Large intestine (tissue), 3 donors: Measurements from ENCODE around the gene GREM1. TPM values are rescaled to one million over a fixed set of nuclear protein-coding genes. Genes with fewer than 3 reads are reported as not detected.

Experiments
- DNase-seq, 2 donors: peaks; one replicate each; pipeline versions ENCODE4 v3.0.0 to v3.0.0-alpha.2; 2013
- H3K27ac ChIP-seq: one replicate; pipeline ENCODE4 v1.5.1; 2013; ENCODE audit warnings: low read length
- H3K27me3 ChIP-seq: 2 replicates; pipeline ENCODE4 v1.6.1; 2013; ENCODE audit warnings: low read length; ENCODE audit not compliant: control insufficient read depth, insufficient read depth
- H3K36me3 ChIP-seq: 2 replicates; pipeline ENCODE4 v1.6.1; 2013; ENCODE audit warnings: low read length; ENCODE audit not compliant: control insufficient read depth, insufficient read depth
- H3K4me1 ChIP-seq: one replicate; pipeline ENCODE4 v1.6.1; 2013; ENCODE audit warnings: low read length; ENCODE audit not compliant: control insufficient read depth, insufficient read depth
- H3K4me3 ChIP-seq: one replicate; pipeline ENCODE4 v1.5.1; 2013; ENCODE audit warnings: low read length
- H3K9me3 ChIP-seq: one replicate; pipeline ENCODE4 v1.6.1; 2013; ENCODE audit warnings: mild to moderate bottlenecking, low read depth, low read length, moderate library complexity; ENCODE audit not compliant: control insufficient read depth
- WGBS: methylation state at CpG from one replicate; pipeline ENCODE4 v1.1.5; 2013; ENCODE audit warnings: low lambda C conversion rate; ENCODE audit not compliant: insufficient coverage; 5-methylcytosine and 5-hydroxymethylcytosine counted together
- polyA plus RNA-seq: library from polyadenylated mRNA; unstranded; fragments of 120-200 nt; gene quantifications from one replicate; pipeline ENCODE4 v1.2.1, GENCODE V29; 2013

Gene GREM1
- polyA plus RNA-seq, 1 donor = 26.2 TPM

DNA sequence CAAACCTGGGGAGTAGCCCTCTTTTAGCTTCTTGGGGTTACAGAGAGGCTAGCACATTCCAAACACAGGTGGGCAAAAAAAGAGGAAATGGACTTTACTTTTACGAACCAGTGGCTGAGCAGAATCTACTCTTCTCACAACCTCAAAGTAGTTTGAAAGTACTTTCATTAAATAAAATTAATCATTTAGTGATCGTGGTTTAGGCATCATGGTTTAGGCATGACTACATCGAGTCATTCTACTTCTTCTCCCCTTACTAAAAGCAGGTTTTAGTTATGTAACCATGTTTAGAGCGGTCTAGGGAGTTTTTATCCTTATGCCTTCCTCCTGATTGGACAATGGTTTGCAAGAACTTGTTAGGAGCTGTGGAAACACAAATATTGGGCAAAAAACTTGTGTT is 2.5 kb upstream of the GREM1 start:
- DNase-seq = no peak
- Histone ChIP-seq H3K36me3 (no peaks in the 10 kb centered on the region), H3K27me3 (peaks cover 59% of the 10 kb centered on the region), H3K4me3 (no peak overlapping the region), H3K4me1 (peaks cover 5% of the 10 kb centered on the region), H3K27ac (no peak overlapping the region), H3K9me3 (peaks cover 15% of the 10 kb centered on the region)
- WGBS = no CpG with 5 or more reads among the region's 4 CpGs

DNA sequence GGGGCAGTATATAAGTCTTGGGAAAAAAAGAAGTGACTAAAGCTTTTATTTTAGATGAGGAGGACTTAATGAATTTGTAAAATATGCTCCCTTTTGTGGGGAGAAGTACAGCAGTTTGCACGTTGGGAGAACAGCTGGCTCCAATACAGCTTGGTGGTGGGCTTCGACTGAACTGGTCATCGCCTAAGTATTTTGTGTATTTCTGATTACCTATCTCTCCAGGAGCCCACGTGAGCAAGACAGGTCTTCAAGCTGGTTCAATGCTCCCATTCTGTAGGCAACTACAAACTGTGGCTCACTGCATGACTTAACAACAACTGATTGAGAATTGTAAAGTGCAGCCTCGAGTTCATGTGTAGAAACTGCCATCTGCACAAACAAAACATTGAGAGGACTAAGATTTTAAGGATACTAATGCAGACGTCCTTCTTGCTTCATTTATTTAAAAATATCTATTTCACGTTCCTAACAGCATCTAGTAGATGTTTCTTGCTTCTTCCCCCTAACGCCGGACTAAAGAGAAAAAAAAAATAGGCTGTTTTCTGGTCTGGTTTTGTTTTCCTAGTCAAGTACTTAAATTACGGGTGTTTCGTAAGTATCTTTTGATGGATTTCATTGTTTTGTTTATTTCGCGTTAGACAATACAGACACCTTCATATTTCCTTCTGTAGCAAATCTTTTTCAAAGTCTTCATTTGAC is 1.4 kb upstream of the GREM1 start:
- WGBS = 25% methylated on average over 7 of the region's 13 CpGs
- H3K9me3 ChIP-seq = peaks cover 15% of the 10 kb centered on the region
- H3K36me3 ChIP-seq = no peaks in the 10 kb centered on the region
- peaks cover 5% of the 10 kb centered on the region for H3K4me1 ChIP-seq
- H3K27me3 ChIP-seq = peaks cover 69% of the 10 kb centered on the region
- no peak overlapping the region for H3K27ac ChIP-seq
- no peak overlapping the region for H3K4me3 ChIP-seq
- no peak for DNase-seq

DNA sequence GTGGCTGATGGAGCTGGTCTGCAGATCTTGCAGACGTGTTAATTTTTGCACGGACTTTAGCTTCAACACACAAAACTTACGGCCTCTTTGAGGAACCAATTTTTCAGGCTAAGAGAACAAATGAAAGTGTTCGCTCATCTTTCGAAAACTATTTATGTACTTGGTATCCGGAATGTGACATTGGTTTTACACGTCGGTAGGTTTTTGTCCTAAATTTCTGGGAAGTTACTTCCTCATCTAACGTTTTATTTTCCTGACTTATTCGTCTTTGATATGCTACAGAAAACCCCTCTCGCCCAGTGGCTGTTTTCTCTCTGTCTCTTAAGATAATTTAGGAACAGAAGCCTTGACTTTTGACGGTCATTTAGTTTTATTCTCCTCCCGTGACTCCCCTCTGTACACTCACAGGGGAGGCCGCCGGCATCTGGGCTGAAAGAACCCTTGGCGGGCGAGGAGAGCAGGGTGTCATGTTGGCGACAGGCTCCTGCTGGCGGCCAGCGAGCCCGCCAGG is 834 bp upstream of the GREM1 start:
- Histone ChIP-seq H3K36me3 (no peaks in the 10 kb centered on the region), H3K4me3 (no peak overlapping the region), H3K27me3 (peaks cover 74% of the 10 kb centered on the region), H3K27ac (no peak overlapping the region), H3K9me3 (peaks cover 15% of the 10 kb centered on the region), H3K4me1 (peaks cover 5% of the 10 kb centered on the region)
- 12% methylated on average over 5 of the region's 21 CpGs for WGBS
- no peak for DNase-seq

DNA sequence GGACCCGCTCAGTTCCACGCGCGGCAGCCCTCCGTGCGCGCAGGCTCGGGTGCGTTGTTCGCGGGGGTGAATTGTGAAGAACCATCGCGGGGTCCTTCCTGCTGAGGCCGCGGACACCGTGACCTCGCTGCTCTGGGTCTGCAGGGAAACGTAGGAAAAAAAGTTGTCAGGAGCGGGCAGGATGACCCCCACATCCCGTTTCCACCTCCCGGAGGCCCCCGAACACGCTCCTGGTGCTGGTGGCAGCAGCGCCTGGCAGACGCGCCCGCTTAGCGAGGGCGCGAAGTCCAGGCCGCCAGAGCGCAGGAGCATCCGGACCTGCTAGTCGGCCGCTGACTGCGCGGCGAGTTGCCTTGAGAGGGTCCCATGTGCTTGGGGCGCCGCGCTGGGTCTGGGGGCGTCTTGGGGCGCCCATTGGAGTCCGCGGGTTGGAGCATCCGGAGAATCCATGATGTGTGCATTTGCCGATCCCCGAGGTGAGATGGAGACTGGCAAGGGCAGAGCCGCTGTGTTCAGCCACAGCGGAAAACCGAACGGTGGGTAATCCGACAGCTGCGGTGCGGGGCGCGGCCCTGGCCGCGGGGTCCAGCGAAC is 520 bp downstream of the GREM1 start:
- Histone ChIP-seq H3K36me3 (no peaks in the 10 kb centered on the region), H3K9me3 (peaks cover 15% of the 10 kb centered on the region), H3K27ac (no peak overlapping the region), H3K4me1 (peaks cover 5% of the 10 kb centered on the region), H3K4me3 (peak overlapping the region; percentile 39), H3K27me3 (peaks cover 76% of the 10 kb centered on the region)
- DNase-seq = peak in 1 of 2 donors; percentile 37
- no CpG with 5 or more reads among the region's 60 CpGs for WGBS

DNA sequence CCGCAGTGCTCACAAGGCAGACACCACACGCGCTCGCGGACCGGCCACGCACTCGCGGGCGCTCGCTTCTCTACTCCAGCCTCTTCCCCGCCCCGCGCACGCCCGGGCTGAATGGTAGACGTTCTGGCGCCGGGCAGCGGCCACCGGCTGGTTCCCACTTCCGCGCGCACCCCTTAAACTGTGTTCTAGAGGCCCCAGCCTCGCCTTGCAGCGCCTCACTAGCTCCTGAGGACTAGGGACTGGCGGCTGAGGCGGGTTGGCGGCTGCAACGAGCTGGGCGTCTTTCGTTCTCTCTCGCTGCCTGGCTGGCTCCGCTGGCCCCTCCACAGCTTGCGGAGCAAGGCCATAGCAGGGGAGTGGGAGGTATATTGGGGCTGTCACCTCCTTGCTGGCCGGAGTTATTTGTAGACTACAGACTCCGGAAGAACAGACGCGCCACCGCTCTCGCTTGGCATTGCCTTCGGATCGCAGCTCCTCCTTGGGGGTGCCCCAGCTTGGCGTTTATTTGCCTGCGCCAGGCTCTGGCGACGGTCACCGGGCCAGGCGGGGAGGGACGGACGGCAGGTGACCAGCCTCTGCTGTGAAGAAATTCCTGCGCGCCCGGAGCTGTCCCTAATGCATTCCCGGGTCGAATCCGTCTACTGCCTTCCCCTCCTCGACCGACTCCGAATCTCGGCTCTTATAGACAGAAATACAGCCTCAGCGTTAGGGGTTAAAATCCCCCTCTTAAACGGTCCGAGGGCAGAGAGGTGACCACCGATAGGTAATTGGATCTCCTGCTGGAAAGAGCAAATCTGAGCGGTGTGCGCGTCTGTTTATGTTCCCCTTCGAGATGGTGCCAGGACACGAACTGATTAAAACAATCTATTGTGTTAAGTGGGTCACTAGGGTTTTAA is 1.3 kb downstream of the GREM1 start:
- WGBS = no CpG with 5 or more reads among the region's 70 CpGs
- Histone ChIP-seq H3K4me1 (peaks cover 5% of the 10 kb centered on the region), H3K27ac (no peak overlapping the region), H3K36me3 (no peaks in the 10 kb centered on the region), H3K27me3 (peaks cover 70% of the 10 kb centered on the region), H3K4me3 (peak overlapping the region; percentile 39), H3K9me3 (peaks cover 15% of the 10 kb centered on the region)
- DNase-seq = no peak

DNA sequence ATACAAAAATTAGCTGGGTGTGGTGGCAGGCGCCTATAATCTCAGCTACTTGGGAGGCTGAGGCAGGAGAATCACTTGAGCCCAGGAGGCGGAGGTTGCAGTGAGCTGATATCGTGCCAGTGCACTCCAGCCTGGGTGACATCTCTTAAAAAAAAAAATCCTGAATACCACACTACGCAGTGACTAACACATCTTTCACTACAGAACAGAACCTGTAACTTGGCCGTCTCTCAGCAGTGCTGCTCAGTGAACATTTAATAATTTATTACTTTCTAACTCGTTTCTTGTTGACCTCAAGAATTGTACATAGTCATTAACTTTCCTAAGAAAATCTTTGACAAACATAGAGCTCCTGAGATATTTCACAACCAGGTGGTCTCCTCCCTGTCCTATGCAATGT is 3.8 kb downstream of the GREM1 start:
- DNase-seq = no peak
- Histone ChIP-seq H3K36me3 (no peaks in the 10 kb centered on the region), H3K27me3 (peaks cover 56% of the 10 kb centered on the region), H3K4me1 (peaks cover 5% of the 10 kb centered on the region), H3K4me3 (no peak overlapping the region), H3K27ac (no peak overlapping the region), H3K9me3 (peaks cover 15% of the 10 kb centered on the region)
- WGBS = 80% methylated on average over 1 of the region's 6 CpGs

DNA sequence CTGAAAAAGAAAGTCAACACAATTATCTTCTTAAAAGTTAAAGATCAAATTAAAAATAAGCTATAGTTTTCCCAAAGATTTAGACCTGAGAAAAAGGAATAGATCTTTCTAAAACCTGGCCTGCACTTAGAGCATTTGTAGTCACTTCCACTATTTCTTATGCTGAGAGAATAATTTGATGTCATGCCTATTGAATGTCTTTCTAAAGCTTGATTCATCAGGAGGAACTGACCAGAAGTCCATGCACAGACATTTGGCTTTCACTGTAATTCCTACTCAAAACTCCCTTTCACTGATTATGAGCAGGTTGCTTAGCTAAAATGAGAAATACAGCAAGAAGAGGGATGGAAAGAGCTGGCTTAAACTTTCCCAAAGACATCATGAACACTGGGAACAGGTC is 4.3 kb downstream of the GREM1 start:
- Histone ChIP-seq H3K36me3 (no peaks in the 10 kb centered on the region), H3K9me3 (peaks cover 15% of the 10 kb centered on the region), H3K27ac (no peak overlapping the region), H3K4me1 (peaks cover 5% of the 10 kb centered on the region), H3K4me3 (no peak overlapping the region), H3K27me3 (peaks cover 51% of the 10 kb centered on the region)
- no peak for DNase-seq

DNA sequence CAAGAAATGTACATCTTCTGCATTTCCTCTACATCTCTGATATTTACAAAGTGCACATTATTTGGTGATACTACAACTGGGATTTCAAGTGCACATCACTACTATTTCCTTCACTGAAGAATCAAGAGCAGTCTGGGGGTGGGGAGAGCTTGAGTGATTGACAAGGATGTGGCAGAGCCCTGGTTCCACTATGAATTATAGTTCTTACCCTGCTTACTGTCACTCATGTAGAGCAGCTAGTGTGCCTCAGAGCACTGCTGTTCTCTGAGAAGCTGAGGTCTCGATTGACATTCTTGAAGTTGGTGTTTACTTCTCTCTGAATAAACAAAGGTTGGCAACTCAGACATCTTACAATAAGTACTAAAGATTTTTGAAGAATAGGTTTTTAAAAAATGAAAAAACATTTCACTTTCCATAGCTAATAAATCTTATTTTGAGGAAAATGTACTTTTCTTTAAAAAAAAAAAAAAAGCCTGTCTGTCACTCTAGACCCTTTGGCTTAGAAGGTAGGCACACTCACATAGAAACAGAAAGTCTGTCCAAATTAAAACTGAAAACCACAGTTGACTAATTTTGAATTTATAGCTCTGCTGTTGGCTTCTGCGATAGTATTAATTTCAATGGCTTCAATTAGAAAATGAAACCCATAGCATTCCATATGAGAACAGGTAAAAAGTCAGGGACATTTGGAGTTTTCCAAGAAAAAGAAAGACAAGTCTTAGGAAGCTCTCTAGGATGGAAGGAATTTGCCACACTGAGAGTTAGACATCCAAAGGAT is 5.6 kb downstream of the GREM1 start:
- peaks cover 8% of the 10 kb centered on the region for H3K9me3 ChIP-seq
- WGBS = no CpG with 5 or more reads among the region's 2 CpGs
- no peak for DNase-seq

DNA sequence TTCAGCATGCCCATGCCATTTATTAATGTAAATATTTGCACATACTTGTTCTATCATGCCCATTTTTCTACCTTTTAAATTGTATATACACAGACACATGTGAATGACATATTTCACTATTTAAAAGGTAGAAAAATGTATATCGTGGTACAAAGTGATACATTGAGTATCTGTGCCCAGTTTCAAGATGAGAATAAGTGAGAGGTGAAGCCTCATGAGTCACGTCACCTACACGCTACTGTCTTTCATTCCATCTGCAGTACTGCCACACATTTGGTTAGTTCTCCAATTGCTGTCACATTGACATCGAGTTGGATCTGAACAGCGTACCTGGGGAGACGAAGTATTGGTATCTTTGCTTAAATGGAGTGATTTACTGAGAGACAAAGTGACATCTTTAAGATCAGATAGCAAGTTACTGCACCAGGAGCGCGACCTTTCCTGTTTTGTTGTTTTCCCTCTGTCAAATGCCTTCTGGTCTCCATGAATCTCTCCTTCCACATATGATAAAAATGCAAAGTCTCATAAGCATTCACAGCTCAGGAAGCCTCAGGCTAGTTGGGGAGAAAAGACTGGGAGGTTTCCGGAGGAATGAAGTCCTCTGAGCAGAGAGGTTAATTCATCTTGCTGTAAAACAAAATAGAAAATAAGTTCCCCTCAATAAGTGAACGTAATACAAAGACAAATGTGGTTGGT is 12.0 kb downstream of the GREM1 start:
- H3K4me3 ChIP-seq = no peak overlapping the region
- H3K27ac ChIP-seq = no peak overlapping the region
- peaks cover 38% of the 10 kb centered on the region for H3K9me3 ChIP-seq
- 70% methylated on average over 2 of the region's 10 CpGs for WGBS
- no peak for DNase-seq
- peaks cover 14% of the 10 kb centered on the region for H3K27me3 ChIP-seq
- H3K4me1 ChIP-seq = peaks cover 7% of the 10 kb centered on the region
- no peaks in the 10 kb centered on the region for H3K36me3 ChIP-seq

More for the DNA sequence above, 5.6 kb downstream of the GREM1 start:
- H3K36me3 ChIP-seq = no peaks in the 10 kb centered on the region
- no peak overlapping the region for H3K4me3 ChIP-seq
- peaks cover 41% of the 10 kb centered on the region for H3K27me3 ChIP-seq
- H3K4me1 ChIP-seq = peaks cover 5% of the 10 kb centered on the region
- no peak overlapping the region for H3K27ac ChIP-seq
